Amygdala (tissue), 56 donors: ENCODE data around the gene PCDHGB4.
"Not testable (repeated sequence)": the region's sequence is repeated elsewhere in the genome, so short reads cannot be mapped to it uniquely, and the experiment has no call there.

Source experiments
- DNase-seq, 56 donors: peaks; one replicate each; lab custom pipeline; 2025; lab: John Stamatoyannopoulos, UW

The PCDHGB4 gene

DNA sequence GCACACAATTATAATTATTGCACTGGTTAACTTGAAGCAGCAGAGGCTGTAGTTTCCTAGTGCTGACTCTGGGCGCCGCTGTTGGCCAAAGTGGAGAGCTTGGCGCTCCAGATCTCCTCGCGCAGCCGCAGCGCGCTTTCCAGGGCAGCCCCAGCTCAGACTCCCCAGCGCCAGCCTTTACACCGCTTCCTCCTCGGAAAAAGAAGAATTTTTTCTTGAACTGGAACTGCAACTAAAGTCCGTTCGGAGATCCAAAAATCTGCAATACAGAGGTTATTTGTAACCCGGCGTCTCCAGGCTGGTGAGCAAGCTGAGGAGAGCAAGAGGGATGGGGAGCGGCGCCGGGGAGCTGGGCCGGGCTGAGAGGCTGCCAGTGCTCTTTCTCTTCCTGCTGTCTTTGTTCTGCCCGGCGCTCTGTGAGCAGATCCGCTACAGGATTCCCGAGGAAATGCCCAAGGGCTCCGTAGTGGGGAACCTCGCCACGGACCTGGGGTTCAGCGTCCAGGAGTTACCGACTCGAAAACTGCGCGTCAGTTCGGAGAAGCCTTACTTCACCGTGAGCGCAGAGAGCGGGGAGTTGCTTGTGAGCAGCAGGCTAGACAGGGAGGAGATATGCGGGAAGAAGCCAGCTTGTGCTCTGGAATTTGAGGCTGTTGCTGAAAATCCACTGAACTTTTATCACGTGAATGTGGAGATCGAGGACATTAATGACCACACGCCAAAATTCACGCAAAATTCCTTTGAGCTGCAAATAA lies at the start of gene PCDHGB4:
Gene PCDHGB4, plus strand, starts transcription at position 142 of the 755 bp plus-strand sequence. Its CDS starts 187 bp downstream, at position 329.
- DNase-seq = not testable (repeated sequence)

DNA sequence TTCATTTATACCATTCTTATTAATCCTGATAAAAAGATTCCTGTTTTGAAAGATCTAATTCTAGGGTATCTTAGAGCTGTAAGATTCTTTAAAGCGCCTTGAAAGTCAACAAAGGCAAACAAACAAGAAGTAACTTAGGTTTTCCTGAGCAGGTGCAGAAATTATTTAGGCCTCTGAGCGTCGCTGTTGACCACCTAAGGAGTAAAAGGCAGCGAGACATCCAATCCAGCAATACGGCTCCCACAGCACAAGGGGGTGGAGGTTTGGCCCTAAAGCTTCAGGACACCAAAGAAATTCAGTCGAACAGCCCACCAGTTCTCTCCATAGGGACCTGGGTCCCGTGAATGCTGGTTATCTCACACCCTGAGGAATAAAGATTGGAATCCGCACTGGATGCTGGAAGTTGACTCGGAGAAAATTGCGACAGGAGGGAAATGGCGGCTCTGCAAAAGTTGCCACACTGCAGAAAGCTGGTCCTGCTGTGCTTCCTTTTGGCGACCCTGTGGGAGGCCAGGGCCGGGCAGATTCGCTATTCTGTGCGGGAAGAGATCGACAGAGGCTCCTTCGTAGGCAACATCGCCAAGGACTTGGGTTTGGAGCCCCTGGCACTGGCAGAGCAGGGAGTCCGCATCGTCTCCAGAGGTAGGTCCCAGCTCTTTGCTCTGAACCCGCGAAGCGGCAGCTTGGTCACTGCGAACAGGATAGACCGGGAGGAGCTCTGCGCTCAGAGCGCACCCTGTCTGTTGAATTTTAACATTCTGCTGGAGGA lies 48.8 kb upstream of the PCDHGB4 start, which contains the start of gene PCDHGA2:
Gene PCDHGA2, plus strand, starts transcription at position 223 of the 769 bp plus-strand sequence.
- DNase-seq = no peak

DNA sequence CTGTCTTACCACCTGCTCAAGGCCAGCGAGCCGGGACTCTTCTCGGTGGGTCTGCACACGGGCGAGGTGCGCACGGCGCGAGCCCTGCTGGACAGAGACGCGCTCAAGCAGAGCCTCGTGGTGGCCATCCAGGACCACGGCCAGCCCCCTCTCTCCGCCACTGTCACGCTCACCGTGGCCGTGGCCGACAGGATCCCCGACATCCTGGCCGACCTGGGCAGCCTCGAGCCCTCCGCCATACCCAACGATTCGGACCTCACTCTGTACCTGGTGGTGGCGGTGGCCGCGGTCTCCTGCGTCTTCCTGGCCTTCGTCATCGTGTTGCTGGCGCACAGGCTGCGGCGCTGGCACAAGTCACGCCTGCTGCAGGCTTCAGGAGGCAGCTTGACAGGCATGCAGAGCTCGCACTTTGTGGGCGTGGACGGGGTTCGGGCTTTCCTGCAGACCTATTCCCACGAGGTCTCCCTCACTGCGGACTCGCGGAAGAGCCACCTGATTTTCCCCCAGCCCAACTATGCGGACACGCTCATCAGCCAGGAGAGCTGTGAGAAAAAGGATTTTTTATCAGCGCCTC lies 46.6 kb upstream of the PCDHGB4 start:
- not testable (repeated sequence) for DNase-seq

DNA sequence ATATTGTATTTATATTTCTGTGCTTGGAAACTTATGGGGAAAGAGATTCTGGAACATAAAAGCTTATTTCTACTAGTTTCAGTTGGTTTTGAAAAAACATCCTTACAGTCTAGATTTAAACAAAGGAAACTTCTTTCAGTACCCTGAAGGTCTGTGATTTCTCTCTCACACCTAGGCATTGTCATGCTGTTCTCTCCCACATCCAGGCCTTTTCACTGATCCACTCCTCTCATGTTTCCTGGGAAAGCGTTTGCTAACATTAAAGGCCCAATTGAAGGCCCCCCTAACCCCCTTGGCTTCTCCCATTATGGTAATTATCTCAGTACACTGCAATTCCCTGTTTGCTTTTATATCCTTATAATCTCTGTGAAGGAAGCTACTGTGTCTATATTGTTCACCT lies 44.7 kb upstream of the PCDHGB4 start:
- DNase-seq = no peak

DNA sequence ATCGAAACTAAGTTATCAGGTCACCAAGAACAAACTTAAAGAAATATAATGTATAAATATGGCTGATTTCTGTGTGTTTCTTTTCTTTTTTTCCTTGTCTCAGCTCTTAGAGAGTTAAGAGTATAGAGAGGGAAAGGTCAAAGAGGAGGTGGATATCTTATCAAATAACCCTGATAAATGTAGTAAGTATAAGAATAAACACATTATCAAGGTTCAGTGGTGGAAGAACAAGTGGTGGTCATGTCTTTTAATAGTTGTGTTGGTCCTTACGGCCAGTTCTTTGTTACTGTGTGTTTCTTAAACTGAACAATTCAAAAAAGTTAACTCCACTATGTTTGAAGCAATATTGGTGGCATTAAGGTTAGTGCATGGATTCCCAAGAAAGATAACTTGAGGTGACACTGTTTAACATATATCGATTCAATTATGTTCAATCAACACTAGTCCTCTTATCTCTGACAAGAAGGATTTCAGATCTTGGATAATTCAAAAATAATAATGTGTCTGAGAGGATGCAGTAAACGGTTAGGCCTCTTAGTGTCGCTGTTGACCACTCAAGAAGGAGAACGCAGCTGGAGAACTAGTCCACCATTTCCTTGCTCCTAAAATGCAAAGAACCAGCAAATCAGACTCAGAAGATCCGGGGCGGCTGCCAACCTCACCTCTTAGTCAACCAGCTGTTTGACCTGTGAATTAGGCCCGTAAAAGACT lies 44.1 kb upstream of the PCDHGB4 start, which contains the start of gene PCDHGA3:
Gene PCDHGA3, plus strand, starts transcription at position 588 of the 711 bp plus-strand sequence. CDS start 205 bp downstream, outside the sequence.
- no peak for DNase-seq

DNA sequence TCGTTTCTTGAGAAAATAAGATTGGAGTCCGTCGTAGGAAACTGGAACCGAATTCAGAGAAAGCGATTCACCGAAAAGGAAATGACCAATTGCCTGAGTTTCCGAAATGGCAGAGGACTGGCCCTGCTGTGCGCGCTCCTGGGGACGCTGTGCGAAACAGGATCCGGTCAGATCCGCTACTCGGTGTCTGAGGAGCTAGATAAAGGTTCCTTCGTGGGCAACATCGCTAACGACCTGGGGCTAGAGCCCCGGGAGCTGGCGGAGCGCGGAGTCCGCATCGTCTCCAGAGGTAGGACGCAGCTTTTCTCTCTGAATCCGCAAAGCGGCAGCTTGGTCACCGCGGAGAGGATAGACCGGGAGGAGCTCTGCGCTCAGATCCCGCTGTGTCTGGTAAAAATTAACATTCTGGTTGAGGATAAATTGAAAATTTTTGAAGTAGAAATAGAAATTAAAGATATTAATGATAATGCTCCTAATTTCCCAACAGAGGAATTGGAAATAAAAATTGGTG lies 43.5 kb upstream of the PCDHGB4 start:
- no peak for DNase-seq

DNA sequence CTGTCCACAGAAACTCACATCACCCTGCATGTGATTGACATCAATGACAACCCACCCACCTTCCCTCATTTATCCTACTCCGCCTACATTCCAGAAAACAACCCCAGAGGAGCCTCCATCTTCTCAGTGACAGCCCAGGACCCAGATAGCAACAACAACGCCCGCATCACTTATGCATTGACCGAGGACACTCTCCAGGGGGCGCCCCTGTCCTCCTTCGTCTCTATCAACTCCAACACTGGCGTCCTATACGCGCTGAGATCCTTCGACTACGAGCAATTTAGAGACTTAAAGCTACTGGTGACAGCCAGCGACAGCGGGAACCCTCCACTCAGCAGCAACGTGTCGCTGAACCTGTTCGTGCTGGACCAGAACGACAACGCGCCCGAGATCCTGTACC lies 42.2 kb upstream of the PCDHGB4 start:
- DNase-seq = no peak

DNA sequence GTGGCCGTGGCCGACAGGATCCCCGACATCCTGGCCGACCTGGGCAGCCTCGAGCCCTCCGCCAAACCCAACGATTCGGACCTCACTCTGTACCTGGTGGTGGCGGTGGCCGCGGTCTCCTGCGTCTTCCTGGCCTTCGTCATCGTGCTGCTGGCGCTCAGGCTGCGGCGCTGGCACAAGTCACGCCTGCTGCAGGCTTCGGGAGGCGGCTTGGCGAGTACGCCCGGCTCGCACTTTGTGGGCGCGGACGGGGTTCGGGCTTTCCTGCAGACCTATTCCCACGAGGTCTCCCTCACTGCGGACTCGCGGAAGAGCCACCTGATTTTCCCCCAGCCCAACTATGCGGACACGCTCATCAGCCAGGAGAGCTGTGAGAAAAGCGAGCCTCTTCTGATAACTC lies 41.5 kb upstream of the PCDHGB4 start:
- not testable (repeated sequence) for DNase-seq

DNA sequence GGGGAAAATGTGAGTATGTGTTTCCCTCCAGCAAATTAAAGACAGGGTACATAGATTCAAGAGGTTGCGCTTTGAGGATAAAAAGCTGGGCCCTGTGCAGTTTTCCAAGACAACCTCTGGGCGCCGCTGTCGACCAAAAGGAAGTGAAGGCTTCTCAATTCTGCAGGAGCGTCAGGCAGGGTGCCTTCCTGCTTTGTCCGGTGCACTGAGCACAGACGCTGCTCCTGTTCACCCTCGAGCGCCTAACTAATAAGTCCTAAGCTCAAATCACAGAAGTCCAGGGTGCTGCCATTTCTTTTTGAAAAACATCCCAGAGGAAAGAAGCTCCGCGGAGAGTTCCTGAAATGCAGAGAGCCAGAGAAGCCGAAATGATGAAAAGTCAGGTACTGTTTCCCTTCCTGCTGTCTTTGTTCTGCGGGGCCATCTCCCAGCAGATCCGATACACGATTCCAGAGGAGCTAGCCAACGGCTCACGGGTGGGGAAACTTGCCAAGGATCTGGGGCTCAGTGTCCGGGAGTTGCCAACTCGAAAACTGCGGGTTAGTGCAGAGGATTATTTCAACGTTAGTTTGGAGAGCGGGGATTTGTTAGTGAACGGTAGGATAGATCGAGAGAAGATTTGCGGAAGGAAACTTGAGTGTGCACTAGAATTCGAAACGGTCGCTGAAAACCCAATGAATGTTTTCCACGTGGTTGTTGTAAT lies 37.4 kb upstream of the PCDHGB4 start, which contains the start of gene PCDHGB1:
Gene PCDHGB1, plus strand, starts transcription at position 183 of the 703 bp plus-strand sequence. Its CDS starts 162 bp downstream, at position 345.
- DNase-seq = peak in 4 of 56 donors; percentile 2 to 17 (median 12)

DNA sequence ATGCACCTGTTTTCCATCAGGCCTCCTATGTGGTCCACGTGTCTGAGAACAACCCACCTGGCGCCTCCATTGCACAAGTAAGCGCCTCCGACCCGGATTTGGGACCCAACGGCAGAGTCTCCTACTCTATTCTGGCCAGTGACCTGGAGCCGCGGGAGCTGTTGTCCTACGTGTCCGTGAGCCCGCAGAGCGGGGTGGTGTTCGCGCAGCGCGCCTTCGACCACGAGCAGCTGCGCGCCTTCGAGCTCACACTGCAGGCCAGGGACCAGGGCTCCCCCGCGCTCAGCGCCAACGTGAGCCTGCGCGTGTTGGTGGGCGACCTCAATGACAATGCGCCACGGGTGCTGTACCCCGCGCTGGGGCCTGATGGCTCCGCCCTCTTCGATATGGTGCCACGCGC lies 35.9 kb upstream of the PCDHGB4 start:
- no peak for DNase-seq

DNA sequence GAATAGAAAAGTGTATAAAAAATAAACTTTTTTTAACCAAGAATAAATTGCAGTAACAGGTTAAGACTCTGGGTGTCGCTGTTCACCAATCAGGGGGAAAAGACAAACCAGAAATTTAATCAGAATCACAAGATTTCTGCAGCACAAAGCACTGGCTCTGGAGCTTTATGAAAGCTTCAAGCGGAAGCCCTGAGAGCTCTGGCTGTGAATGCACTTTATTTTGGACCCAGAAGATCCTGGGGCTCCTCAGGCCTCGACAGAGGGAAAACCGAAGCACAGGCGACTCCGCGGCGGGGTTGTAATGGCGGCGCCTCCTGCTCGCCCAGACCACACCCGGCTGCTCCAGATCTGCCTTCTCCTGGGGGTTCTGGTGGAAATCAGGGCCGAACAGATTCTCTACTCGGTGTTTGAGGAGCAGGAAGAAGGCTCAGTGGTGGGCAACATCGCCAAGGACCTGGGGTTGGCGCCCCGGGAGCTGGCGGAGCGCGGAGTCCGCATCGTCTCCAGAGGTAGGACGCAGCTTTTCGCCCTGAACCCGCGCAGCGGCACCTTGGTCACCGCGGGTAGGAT lies 32.5 kb upstream of the PCDHGB4 start, which contains the start of gene PCDHGA4:
Gene PCDHGA4, plus strand, starts transcription at position 122 of the 570 bp plus-strand sequence. Its CDS starts 87 bp downstream, at position 209.
- DNase-seq = no peak

DNA sequence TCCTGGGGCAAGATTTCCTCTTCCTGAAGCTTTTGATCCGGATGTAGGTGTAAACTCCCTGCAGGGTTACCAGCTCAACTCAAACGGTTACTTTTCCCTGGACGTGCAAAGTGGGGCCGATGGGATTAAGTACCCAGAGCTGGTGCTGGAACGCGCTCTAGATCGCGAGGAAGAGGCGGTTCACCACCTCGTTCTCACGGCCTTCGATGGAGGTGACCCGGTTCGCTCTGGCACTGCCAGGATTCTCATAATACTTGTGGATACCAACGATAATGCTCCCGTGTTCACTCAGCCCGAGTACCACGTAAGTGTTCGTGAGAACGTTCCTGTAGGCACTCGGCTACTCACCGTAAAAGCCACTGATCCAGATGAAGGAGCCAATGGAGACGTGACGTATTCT lies 31.9 kb upstream of the PCDHGB4 start:
- DNase-seq = no peak

DNA sequence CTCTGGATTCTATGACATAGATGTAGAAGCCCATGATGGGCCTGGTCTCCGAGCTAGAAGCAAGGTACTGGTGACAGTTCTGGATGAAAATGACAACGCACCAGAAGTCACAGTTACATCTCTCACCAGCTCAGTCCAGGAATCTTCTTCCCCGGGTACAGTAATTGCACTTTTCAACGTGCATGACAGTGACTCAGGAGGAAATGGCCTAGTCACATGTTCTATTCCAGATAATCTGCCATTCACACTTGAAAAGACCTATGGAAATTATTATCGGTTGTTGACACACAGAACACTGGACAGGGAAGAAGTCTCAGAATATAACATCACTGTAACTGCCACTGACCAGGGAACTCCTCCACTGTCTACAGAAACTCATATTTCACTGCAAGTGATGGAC lies 31.4 kb upstream of the PCDHGB4 start:
- DNase-seq = no peak

DNA sequence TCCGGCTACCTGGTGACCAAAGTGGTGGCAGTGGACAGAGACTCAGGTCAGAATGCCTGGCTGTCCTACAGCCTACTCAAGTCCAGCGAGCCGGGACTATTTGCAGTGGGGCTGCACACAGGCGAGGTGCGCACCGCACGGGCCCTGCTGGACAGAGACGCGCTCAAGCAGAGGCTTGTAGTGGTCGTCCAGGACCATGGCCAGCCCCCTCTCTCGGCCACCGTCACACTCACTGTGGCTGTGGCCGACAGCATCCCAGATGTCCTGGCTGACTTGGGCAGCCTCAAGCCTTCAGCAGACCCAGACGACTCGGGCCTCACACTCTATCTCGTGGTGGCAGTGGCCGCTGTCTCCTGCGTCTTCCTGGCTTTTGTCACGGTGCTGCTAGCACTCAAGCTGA lies 30.5 kb upstream of the PCDHGB4 start:
- DNase-seq = no peak

DNA sequence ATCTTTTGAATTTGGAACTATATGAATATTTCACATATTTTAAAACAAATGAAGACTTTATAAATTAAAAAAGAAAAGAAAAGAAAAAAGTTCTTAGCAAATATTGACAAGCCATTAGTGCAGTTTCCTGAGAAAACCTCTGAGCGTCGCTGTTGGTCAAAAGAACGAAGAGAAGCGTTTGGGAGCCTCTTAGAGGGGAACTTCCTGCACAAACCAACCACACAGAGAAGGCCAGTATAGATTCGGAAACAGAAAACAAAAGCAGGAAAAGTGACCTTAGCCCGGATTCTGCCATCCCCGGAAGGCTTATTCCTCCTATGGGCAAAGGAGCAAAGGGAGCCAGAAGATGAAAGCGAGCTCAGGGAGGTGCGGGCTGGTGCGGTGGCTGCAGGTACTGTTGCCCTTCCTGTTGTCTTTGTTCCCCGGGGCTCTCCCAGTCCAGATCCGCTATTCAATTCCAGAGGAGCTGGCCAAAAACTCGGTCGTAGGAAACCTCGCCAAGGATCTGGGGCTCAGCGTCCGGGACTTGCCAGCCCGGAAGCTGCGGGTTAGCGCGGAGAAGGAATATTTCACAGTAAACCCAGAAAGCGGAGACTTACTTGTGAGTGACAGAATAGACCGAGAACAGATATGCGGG lies 27.6 kb upstream of the PCDHGB4 start, which contains the start of gene PCDHGB2:
Gene PCDHGB2, plus strand, starts transcription at position 205 of the 637 bp plus-strand sequence. Its CDS starts 142 bp downstream, at position 347.
- DNase-seq = no peak

DNA sequence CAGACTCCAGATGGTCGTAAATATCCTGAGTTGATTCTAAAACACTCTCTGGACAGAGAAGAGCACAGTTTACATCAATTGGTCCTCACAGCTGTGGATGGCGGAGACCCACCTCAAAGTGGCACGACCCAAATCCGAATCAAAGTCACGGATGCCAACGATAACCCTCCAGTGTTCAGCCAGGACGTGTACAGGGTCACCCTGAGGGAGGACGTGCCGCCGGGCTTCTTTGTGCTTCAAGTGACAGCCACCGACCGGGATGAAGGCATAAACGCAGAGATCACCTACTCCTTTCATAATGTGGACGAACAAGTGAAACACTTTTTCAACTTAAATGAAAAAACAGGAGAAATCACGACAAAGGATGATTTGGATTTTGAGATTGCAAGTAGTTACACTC lies 26.8 kb upstream of the PCDHGB4 start:
- no peak for DNase-seq

DNA sequence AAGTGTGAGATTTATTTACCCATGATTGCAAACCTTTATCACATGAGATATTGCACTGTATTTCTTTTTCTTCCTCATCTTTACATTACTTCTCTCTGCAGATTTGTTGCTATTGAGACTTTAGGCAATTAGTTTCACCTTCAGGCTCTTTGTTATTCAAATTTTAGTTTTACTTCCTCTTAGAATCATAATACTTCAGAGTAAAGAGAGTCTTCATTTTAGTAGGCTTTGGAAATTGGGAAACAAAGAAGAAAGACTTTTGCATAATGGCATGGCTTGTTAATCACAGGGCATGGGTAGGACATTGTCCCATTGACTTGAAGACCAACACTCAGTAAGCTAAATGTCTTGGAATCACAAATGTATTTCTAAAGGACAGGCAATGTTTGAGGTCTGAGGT lies 24.8 kb upstream of the PCDHGB4 start:
- no peak for DNase-seq

DNA sequence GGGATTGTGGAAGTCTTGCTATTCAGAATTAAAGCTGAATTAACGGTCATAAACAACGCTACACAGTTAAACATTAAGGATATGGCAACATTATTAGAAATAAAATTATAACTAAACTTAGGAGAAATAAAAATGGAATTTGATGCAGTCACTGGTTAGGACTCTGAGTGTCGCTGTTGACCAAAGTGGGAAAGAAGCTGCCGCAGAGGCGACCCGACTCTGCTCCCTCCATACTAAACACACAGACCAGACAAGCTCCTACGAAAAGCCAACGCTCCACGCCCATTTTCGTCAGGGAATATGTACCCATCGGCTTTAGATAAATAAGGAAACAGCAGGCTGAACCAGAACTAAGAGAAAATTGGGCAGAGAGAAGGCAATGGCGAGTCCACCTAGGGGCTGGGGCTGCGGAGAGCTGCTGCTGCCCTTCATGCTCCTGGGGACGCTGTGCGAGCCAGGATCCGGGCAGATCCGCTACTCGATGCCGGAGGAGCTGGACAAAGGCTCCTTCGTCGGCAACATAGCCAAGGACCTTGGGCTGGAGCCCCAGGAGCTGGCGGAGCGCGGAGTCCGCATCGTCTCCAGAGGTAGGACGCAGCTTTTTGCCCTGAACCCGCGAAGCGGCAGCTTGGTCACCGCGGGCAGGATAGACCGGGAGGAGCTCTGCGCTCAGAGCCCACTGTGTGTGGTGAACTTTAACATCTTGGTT lies 23.4 kb upstream of the PCDHGB4 start, which contains the start of gene PCDHGA5:
Gene PCDHGA5, plus strand, starts transcription at position 211 of the 709 bp plus-strand sequence. Its CDS starts 169 bp downstream, at position 380.
- no peak for DNase-seq
